GM12892 (cell line): ENCODE measurements around the gene RPF1.

Experiments
- POLR2A ChIP-seq: IDR thresholded peaks from 2 replicates; pipeline ENCODE4 v1.6.1; 2011; ENCODE audit warnings: low read depth, low read length, control low read depth
- POLR2AphosphoS5 ChIP-seq: IDR thresholded peaks from 2 replicates; pipeline ENCODE4 v1.6.1; 2011; ENCODE audit warnings: low read depth, low read length, control low read depth
- TAF1 ChIP-seq: IDR thresholded peaks from 2 replicates; pipeline ENCODE4 v1.6.1; 2011; ENCODE audit warnings: low read depth, mild to moderate bottlenecking, control low read depth, low read length, borderline replicate concordance

DNA sequence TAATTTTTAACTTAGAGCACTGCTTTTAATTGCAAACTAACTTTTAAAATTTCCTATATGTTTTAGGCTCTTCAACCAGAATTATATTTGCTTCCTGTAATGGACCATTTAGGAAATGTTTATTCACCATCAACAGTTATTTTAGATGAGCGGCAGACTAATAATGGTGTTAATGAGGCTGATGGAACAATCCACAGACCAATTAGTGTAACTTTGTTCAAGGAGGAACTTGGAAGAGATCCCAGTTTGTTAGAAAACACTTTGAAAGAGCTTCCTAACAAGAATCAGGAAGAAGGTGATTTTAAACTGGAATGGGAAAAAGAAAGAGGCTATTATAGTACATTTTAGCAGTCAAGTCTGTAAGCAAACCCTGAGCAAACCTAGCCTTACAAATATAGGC is 46.7 kb downstream of the RPF1 start:
- TF ChIP-seq POLR2A (no peak), POLR2AphosphoS5 (no peak), TAF1 (no peak)
